HG03097 (cell line): ENCODE results near the gene NCR3LG1.

ENCODE experiments used
- ATAC-seq: cut with Tn5 transposase; IDR thresholded peaks from one replicate; pipeline ENCODE4 v1.9.1; 2021; ENCODE audit not compliant: unreplicated experiment, low FRiP score

Gene NCR3LG1

DNA sequence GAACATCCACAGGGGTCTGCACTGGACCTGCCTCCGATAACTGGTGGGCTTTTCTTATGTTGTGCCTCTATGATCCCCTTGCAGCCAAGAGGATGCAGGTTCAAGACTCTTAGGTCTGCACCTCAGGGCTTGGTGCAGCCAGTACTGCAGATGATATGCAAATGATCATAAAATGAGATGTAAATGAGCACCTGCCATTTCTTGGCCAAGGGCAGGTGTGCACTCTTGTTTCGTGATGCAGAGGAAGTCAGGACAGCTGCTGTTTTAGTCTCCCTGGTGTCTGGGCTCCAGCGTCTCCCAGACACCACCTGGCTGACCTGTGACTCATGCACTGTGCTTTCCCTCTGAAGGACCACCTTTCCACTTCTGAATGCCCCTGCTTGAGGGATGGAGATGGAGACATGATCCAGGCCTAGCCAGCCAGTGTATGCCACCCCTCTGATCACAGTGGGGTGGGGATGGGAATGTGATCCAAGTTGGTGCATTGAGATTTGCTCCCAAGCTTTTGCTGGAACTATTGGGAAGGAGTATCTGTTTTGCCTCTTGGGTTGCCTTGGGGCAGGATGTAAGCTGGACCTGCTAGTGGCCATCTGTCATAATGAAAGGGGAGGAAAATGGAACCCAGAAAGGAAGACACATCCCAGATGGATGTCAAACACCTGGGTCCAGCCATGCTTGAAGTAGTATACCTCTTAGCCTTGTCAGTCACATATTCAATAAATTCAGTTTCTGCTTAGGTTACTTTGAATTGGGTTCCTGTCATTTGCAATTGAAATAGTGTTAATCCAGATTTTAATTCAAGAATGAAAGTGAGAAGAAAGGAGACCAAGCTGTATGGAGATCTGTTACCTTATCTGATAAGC is 40.1 kb downstream of the NCR3LG1 start:
- ATAC-seq = no peak

GRCh38 chr11:17392872-17393271 is 41.3 kb downstream of the NCR3LG1 start:
- no peak for ATAC-seq

DNA sequence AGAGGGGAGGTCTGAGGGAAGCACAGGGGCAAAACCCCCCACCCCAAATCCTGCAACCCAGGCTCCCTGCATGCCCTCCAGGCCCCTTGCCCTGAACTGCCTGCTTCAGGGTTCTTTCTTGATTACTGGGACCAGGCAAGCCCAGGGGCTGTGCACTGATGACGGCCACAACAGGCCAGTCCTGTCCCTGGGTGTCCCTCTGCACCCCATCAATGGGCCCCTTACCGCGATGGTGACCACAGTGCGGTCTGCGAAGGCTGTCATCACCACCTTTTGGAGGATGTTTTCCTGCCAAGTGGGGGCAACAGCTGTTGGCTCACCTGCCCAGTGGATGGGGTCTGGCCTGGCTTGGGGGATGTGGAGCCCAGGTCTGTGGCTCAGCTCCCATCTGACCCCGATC is 41.9 kb downstream of the NCR3LG1 start:
- ATAC-seq = no peak

DNA sequence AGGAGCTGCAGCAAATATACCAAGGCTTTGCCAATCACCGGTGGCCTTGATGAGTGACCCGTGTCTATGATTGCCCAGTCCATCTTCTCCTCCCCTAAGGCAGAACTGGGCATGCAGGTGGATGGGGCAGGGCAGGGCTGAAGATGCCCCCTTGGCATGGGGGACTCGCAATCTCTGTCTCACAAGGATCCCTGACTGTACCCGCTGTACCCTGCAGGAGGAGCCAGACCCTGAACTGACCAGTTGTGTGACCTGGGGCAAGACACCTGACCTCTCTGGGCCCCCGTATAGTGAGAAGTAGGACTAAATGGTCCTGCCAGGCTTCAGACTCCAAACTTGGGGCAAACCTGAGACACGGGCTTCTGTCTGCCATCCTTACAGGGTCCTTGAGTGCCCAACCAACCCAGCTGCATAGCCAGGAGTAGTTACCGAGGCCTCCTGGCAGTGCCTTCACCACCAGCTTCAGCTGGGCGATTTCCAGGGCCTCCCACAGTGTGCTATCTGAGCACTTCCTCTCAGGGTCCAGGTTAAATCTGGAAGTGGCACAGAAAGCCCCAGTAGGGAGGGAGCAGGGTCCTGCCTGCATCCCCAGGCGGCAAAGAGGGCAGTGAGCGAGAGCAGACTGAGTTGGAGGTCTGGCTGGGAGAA is 43.3 kb downstream of the NCR3LG1 start:
- ATAC-seq = no peak

- ATAC-seq = no peak
Measured at GRCh38 chr11:17395554-17395961, 44.0 kb downstream of the NCR3LG1 start.

DNA sequence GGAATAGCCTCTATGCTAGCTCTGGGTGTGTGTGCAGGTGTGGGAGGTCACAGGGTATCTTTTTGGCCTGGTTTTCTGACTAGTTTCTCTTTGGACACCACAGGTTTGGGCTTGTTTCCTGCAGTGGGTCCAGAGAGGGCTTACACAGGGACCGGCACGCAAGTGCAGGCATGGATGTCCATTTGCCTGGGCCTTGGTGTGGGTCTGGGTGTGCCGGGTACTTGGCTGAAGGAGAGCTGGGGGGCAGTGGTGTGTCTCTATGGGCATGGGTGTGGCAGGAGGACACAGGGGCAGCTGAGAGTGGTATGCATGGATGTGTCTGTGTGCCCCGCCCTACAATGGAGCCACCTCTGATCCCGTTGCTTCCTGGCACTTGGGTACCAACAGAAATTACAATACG is 44.4 kb downstream of the NCR3LG1 start:
- no peak for ATAC-seq

DNA sequence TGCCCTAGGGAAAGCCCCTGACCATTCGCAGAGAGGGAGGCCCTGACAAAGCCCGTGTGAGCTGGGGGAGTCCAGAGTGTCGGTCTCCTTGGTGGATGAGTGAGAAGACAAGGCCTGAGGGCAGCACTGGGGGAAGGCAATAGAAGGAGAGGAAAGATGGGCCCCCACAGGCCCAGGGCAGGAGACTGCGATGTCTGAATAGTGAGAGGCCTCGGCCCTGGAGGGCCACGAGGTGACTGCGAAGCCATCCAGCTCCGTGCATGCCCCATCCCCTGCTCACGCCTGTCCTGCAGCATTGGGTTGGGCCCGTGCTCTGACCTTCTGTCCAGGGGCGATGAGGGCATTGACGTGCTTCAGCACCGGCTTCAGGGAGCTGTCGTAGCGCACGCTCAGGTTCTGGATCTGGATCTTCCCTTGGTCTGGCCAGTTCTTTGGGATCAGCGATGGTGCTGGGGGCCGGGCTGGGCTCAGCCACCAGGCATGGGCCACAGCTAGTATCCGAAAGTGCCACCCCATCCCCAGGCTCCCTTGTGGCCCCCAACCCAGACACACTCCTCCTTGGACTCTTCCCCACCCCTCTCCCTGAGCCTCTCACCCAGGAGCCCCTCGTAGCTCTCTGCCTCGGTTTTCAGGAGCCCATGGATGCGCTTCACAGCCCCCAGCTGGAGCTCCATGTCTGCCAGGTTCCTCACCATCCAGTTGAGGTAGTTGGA is 45.2 kb downstream of the NCR3LG1 start:
- ATAC-seq = no peak

DNA sequence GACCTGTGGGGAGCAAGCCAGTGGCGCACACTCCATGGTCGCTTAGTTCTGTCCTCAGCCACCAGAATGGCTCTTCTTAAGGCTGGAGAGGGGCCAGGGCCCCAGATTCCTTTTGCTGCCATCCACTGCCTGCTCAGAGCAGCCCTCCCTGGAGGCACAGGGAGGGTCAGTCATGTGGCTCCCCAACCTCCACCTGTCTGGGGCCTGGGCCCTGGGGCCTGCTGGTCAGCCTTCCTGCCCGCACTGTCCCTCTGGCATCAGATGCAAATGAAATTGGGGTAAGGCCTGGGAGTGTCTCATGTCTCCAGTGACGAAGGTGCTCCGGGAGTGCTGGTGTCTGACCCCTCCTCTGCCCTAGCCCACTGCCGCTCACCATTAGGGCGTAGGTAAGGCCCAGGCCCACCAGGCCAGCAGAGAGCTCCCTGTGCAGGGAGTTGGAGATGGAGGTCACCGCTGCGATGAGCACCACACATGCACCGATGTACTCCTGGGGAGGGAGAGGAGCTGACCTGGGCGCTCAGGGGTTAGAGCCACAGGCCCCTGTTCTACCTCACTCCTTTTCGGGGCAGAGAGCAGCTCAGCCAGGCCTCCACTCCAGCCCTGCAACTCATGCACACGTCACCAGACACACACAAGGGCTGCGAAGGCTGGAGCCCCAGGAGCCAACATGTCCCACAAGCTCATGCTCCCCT is 45.9 kb downstream of the NCR3LG1 start:
- ATAC-seq = no peak

DNA sequence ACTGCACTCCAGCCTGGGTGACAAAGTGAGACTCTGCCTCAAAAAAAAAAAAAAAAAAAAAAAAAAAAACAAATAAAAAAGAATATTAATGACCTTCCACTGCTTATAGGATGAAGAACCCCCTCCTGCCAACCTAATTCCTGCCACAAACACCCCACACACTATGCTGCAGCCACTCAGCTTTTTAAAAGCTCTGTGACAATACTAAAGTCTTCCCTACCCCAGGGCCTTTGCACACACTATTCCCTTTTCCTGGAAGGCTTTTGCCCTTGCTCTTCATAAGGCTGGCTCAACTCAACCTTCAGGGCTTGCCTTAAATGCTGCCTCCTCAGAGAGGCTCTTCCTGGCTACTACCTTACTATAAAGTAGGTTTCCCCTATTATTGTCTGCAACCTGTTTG is 47.6 kb downstream of the NCR3LG1 start:
- no peak for ATAC-seq

- no peak for ATAC-seq
Measured at GRCh38 chr11:17400048-17400775, 48.6 kb downstream of the NCR3LG1 start.

- ATAC-seq = no peak
Measured at GRCh38 chr11:17401316-17401715, 49.7 kb downstream of the NCR3LG1 start.

DNA sequence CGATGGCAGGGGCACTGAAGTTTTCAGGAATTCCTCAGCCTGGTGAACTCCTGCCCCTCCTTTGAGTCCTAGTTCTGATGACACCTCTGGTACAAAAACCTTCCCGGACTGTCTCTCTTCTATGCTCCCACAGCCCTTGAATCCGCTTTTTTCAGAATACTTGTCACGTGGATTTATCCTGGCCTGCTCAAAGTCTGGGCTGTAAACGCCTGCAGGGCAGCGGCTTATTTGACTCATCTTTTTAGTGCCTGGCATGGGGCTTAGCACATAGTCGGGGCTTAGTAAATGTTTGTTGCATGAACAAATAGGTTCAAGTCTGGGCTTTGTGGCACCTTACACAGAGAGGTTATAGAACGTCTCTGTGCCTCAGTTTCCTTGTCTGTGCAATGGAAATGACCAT is 50.2 kb downstream of the NCR3LG1 start:
- ATAC-seq = no peak

- ATAC-seq = no peak
Measured at GRCh38 chr11:17402486-17402885, 50.9 kb downstream of the NCR3LG1 start.

GRCh38 chr11:17403980-17404759 is 52.6 kb downstream of the NCR3LG1 start:
- no peak for ATAC-seq

- peak; percentile 56 for ATAC-seq
Measured at GRCh38 chr11:17405232-17406005, 53.8 kb downstream of the NCR3LG1 start.

- no peak for ATAC-seq
Measured at GRCh38 chr11:17406082-17406817, 54.6 kb downstream of the NCR3LG1 start.

DNA sequence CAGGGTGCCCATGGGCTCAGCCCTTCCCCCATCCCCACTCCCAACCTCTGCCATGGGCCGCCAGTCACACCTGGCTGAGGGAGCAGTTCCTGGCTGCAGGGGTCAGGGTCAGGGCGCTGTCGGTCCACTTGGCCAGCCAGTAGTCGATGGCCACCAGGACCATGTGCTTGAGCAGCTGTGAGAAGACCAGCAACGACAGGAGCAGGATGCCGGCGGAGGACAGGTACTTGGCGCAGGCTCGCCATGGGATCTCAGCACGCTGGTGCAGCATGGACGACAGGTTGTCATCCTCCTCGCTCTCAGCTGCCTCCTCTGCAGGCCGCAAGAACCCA is 55.2 kb downstream of the NCR3LG1 start:
- no peak for ATAC-seq

GRCh38 chr11:17407575-17407974 is 56.0 kb downstream of the NCR3LG1 start:
- ATAC-seq = no peak
